NCI-H2196 (cell line): ENCODE data around the gene PARS2.

Source experiments
- DNase-seq: peaks from one replicate; lab custom pipeline; 2025; ENCODE audit not compliant: unreplicated experiment; lab: John Stamatoyannopoulos, UW

The PARS2 gene

GRCh38 chr1:54800041-54800898 is 35.9 kb upstream of the PARS2 start:
- no peak for DNase-seq

GRCh38 chr1:54798769-54799641 is 34.7 kb upstream of the PARS2 start:
- DNase-seq = peak; percentile 23

DNA sequence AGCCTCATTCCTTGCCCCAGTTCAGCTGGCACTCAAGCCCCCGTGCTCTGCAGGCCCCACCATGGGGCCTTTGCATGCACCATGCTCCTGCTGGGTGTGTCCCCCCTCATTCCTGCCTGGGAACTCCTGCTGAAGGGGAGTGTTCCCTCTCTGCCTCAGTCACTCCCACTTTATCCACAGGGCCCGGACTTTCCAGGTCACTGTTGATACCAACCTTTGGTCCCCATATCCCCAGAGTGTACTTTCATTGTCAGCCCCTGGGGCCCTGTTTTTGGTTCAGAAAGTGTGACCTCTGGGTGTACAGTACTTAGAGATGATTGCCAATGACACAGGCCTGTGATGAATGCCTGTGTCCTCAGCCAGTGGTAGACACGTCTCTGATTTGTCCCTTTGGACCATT is 33.9 kb upstream of the PARS2 start:
- DNase-seq = no peak

- DNase-seq = no peak
These were observed 32.6 kb upstream of the PARS2 start for GRCh38 chr1:54796902-54797301.

DNA sequence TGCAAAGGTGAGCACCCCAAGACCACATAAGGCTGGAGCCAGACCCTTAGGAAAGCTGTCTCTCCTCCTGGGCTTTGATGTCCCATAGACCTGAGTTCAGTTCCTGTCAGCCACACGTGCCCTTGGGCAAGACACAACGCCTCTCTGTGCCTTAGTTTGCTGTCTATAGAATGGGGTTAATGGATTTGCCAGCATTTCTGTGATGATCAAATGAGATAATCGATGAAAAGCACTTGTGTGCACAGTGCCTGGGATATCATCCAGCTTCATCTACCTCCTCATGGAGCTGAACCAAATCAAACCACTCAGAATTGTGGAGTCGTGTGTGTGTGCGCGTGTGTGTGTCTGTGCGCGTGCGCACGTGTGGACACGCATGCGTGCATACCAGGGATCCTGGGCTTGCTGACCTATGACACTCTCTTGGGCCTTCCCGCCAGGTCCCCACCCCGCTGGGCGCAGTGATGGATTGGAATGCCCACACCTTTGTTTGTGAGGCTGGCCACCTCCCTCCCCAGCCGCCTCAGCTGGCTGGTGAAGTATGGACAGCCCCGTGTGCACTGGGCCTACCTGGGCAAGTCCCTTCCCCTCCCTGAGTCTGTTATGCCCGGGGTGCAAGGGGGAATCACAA is 31.6 kb upstream of the PARS2 start:
- DNase-seq = no peak

GRCh38 chr1:54795356-54795665 is 31.0 kb upstream of the PARS2 start:
- no peak for DNase-seq

- no peak for DNase-seq
These were observed 30.4 kb upstream of the PARS2 start for GRCh38 chr1:54794451-54795355.

GRCh38 chr1:54792686-54793282 is 28.5 kb upstream of the PARS2 start:
- DNase-seq = peak; percentile 29

- DNase-seq = peak; percentile 11
These were observed 27.7 kb upstream of the PARS2 start for GRCh38 chr1:54791880-54792522.

DNA sequence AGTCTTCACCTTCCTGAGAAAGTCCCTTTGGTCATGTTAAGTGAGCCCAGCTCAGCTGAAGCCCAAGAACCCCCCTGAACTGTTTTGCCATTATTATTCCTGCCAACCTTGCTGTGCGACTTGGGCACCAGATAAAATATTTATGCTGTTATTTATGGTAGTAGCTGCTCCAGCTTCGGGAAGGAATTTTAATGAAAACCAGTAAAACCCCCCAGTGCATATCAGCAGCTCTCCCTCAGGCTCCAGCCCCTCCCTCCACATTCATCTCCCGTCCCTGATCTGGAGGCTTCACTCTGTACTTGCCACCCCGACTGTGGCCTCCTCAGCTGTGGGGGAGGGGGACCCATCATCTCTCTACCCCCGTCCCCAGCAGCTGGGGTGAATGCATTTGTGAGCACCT is 24.1 kb upstream of the PARS2 start:
- no peak for DNase-seq

- DNase-seq = no peak
These were observed 23.3 kb upstream of the PARS2 start for GRCh38 chr1:54787604-54788003.

DNA sequence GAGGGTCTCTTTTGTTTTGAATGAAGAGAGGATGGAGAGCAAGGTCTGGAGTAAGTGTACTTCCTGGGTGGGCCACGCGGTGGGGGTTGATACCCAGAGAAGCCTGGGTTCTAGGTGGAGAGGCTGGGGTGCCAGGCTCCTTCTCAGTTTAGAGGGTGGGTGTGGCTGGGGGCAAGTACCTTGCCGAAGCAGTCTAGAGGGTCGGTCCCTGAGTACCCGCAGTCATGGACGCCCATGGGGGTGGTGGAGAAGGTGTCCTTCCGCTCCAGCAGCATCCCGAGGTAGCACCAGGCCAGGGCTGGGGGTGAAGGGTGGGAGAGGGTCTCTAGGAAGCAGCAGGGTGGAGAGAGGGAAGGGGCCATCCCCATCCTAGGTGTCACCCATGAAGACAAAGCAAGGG is 22.5 kb upstream of the PARS2 start:
- no peak for DNase-seq

DNA sequence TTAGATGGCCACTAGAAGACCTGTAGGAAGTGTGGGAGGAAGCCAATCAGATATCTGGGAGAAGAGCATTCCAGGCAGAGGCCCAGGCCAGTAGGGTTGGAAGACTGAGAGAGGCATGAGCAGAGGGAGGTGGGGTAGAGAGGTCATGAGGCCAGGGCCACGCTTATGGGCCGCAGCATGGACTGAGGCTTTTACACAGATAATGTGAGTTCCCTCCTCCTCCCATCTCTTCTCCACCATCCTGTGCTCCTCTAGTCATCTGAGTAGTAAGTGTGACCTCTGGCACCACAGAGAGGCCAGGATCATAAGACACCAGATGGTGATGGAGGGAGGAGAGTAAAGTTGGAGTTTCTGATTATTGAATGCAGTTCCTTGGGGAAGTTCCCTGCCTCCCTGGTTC is 19.7 kb upstream of the PARS2 start:
- DNase-seq = no peak

- no peak for DNase-seq
These were observed 18.3 kb upstream of the PARS2 start for GRCh38 chr1:54782588-54782987.

- DNase-seq = no peak
These were observed 17.8 kb upstream of the PARS2 start for GRCh38 chr1:54782156-54782555.

DNA sequence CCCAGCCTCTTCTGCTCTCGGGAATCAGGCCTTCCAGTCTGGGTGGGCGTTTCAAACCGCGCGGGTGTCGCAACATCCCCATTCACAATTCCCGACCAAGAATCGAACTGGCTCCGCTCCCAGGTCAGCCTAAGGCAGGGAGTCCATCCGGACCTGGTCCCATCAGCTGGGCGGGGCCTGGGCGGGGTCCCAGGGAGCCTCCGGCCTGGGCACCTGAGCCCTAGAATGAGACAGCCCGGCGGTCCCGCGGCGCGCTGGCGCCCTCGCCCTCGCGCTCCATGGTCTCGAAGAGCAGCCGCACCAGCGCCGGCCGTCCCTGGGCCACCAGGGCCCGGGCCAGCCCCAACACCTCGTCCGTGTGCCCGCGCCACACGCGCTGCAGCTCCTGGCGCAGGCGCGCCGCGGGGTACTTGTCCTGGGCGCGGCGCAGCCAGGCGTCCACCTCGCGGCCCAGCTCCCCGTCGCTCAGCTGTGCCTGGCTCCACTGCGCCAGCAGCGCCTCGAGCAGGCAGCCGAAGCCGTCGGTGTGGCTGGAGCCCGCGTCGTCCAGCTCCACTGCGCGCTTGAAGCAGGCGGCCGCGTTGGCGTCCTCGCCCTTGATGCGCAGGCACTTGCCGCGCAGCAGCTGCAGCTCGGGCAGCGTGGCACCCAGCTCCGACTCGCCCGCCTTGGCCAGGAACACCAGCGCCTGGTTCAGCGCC is 16.9 kb upstream of the PARS2 start:
- DNase-seq = no peak

GRCh38 chr1:54777431-54777830 is 13.1 kb upstream of the PARS2 start:
- no peak for DNase-seq

DNA sequence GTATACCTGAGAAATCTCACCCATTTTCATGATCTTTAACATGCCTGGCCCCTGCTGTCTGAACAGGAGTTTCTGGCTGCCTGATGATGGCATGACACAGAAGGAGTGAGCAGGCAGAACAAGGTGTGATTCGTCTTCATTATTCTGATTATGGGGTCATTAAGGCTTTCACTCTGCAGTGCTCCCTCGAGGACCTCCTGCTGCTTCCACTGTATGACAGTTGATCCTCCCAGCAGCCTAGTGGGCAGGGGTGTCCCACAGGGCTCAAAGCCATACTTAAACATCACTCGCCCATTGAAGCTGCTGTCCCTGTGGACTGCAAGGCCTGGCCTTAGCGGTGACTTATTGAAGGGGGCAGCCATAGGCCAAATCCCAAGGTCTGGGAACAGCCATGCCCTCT is 12.7 kb upstream of the PARS2 start:
- DNase-seq = no peak
